GM12872 (cell line): ENCODE results near the gene NXPH1.

Experiments
- TF ChIP-seq, protein P1 (sequence below): IDR thresholded peaks from 3 replicates; pipeline ENCODE4 v1.5.1; 2011; ENCODE audit warnings: low read depth, mild to moderate bottlenecking, low read length, moderate library complexity; ENCODE audit not compliant: insufficient read depth

The NXPH1 gene

DNA sequence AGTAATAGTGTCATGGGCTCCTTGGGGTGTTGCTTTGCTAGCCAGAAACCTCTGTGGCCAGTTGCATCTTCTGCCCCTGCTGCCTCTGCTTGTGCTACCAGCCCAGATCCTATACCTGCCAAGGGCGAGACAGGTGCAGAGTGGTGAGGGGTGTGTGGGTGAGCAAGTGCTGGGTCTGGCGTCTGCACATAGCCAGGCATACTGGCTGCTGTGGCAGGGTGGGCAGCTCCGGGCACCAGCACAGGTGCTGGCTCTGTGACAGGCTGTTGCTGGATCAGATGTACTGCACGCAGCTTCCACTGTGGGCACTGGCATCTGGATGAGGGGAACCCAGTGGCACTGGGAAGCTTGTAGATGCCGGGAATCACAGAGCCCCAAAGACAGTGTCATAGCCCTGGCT lies 148.4 kb downstream of the NXPH1 start:
- TF ChIP-seq, protein P1, sequence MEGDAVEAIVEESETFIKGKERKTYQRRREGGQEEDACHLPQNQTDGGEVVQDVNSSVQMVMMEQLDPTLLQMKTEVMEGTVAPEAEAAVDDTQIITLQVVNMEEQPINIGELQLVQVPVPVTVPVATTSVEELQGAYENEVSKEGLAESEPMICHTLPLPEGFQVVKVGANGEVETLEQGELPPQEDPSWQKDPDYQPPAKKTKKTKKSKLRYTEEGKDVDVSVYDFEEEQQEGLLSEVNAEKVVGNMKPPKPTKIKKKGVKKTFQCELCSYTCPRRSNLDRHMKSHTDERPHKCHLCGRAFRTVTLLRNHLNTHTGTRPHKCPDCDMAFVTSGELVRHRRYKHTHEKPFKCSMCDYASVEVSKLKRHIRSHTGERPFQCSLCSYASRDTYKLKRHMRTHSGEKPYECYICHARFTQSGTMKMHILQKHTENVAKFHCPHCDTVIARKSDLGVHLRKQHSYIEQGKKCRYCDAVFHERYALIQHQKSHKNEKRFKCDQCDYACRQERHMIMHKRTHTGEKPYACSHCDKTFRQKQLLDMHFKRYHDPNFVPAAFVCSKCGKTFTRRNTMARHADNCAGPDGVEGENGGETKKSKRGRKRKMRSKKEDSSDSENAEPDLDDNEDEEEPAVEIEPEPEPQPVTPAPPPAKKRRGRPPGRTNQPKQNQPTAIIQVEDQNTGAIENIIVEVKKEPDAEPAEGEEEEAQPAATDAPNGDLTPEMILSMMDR: no peak

DNA sequence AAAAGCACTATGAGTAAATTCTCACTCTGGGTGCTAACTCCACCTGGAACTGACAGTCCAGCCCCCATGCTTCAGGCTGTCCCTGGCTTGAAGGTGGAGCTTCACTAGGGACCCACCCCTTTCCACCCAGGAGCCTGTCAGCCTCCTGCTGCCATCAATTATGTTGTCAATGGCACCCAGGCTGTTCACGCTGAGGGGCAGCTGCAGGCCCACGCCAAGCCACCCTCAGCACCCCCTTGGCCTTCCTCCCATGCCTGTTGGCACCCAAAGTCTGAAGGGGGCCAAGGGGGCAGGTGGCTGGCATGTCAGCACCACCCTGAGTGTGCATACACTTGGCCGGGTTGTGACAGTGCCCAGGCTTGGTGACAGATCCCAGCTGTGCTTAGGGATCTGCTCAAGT lies 149.3 kb downstream of the NXPH1 start:
- TF ChIP-seq, protein P1: no peak

DNA sequence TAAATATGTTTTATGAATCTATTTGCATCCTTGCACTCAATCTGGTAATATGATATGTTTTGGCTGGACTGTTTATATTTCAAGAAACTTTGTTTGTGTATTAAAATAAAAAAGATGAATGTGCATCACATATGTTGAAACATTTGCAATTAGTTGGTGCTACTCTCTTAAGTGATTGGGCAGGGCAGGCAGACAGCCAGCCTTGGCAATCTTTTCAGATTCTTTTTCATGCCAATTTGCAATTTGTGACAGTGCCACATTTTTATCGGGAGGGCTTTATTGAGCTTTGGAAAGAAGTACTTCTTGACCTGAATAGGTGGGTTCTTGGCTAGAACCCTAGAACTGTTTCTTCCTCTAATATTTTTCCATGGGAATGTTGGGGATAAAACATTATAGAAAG lies 152.2 kb downstream of the NXPH1 start:
- TF ChIP-seq, protein P1: no peak

DNA sequence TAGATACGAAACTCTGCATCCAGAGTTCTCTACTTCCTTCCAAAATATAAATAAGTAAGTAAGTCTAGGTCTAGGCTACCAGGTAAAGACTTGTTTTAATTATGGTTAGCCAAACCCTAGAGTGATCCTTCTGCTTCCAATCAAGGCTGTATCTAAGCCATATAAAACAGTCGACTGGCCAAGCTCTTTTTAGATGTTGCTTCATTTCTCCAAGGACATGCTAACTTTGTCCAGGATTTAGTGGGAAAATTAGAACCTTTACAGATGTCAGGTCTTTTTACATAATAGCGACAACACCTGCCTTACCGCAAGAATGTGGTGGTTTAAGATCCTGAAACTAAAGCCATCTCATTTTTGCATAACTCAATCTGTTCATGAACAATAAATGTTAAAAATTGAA lies 156.8 kb downstream of the NXPH1 start:
- TF ChIP-seq, protein P1: no peak

DNA sequence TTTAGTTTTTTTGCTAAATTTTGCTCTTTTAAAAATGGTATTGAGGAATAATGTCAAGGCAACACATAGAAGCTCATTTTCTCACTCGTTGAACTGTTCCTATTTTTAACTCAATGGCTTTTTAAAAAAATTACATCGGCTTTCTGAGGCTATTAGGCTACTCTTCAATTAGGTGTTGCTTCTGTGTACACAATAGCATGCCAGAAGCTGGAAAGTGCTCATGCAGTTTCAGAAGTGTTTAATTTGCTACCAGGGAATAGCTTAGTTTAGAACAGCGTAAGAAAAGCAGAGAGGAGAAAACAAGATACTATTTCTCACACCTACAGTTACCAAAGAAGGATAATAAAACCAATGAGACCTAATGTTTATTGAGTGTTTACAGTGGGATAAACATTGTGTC lies 157.4 kb downstream of the NXPH1 start:
- TF ChIP-seq, protein P1: no peak

DNA sequence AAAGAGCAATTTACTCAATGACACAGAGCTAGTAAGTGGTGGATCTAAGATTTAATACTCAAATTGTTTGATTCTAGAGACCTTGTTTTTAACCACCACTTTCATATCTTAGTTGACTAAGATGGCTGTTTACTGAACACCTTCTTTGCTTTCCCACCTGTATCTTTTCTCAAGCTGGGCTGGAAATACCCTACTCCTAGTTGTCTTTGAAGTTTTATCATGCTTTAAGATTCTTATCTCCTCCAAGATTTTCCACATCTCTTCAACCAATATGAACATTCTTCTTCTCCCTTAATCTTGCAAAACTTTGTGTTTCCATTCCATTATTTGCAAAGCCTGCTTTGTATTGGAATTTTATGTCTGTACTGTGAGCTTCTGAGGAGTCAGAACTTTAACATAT lies 157.9 kb downstream of the NXPH1 start:
- TF ChIP-seq, protein P1: no peak

DNA sequence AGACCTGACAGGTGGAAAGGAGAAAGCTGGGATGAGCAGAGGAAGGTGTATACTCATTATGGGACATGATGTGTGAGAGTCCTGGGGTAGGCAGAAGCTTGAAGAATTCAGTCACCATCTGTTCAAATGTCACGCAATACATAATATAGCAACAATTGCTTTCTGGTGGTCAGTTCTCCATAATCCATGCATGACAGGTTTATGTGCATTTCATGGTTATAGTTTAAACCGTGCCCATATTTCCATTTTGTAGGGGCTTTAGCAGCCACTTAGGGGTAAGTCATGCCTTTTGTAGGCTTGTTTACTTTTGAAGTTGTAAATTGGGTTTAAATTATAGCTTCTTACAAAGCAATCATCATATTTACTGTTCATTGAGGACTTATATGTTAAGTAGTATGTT lies 158.8 kb downstream of the NXPH1 start:
- TF ChIP-seq, protein P1: no peak

DNA sequence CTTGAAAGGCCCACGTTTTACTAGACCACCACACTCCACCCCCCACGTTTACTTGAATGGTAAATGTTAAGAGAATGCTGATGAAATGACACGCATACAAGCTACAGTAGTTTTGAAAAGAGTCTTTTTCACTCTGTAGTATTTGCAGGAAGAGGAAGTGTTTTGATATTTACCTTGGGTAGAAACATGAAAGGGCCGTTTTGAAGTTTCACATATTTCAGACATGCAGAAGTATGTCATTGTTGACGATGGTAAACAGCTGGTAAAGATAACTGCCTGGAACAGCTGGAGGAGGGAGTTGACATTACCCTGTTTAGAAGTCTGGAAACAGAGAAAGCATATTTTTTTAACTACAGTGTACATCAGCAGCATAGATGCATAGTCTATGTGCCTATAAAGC lies 160.7 kb downstream of the NXPH1 start:
- TF ChIP-seq, protein P1: no peak
